Activated CD4-positive, alpha-beta T cell treated with anti-CD3 and anti-CD28 coated beads, Interleukin-2, amount 10 ng/mL, durations not matched to agents 7 days and 5 days (primary cell): ENCODE results near the gene ANKK1. TPM values are rescaled to one million over a fixed set of nuclear protein-coding genes. Genes with fewer than 3 reads are reported as not detected.

Source experiments
- CTCF ChIA-PET: fragments of 350-600 bp; sonication (Branson Sonifier 250); formaldehyde crosslinking; loops from one replicate; lab custom pipeline; 2021; ENCODE audit warnings: antibody characterized with exemption; lab: Charles Lee
- POLR2A ChIA-PET: fragments of 350-600 bp; sonication (Branson Sonifier 250); formaldehyde crosslinking; loops from one replicate; lab custom pipeline; 2021; ENCODE audit warnings: antibody characterized with exemption; lab: Charles Lee
- DNase-seq: peaks from one replicate; pipeline ENCODE4 v3.0.0-alpha.2; 2020
- H3K27ac Mint-ChIP-seq: one replicate; pipeline ENCODE4 v1.8.0; 2021; ENCODE audit warnings: mild to moderate bottlenecking, moderate library complexity, mixed read lengths
- H3K27me3 Mint-ChIP-seq: one replicate; pipeline ENCODE4 v1.8.0; 2021; ENCODE audit warnings: mixed read lengths
- H3K36me3 Mint-ChIP-seq: one replicate; pipeline ENCODE4 v1.8.0; 2021; ENCODE audit warnings: low read depth, mixed read lengths
- H3K4me1 Mint-ChIP-seq: one replicate; pipeline ENCODE4 v1.8.0; 2021; ENCODE audit warnings: mixed read lengths
- H3K4me3 Mint-ChIP-seq: one replicate; pipeline ENCODE4 v1.8.0; 2021; ENCODE audit warnings: mild to moderate bottlenecking, moderate library complexity, mixed read lengths
- H3K9me3 Mint-ChIP-seq: one replicate; pipeline ENCODE4 v1.8.0; 2021; ENCODE audit warnings: mixed read lengths
- total RNA-seq, 2 experiments: library from RNA; stranded (reverse); gene quantifications; one replicate each; pipeline ENCODE4 v1.2.3, GENCODE V29; 2021

ANKK1 gene
- total RNA-seq, 2 experiments from 2014 or later, result 0.15 TPM; not detected in 1

GRCh38 chr11:113385749-113386148 is 1.8 kb upstream of the ANKK1 start:
- no peak for DNase-seq
- CTCF ChIA-PET, result interaction anchor here (0.8 kb wide), 1 partner anchor 203 kb away, joined by 3 read pairs; no protein-coding TSS in a partner anchor
- Mint-ChIP-seq H3K9me3 (no peaks in the 10 kb centered on the region), H3K27me3 (peaks cover 2% of the 10 kb centered on the region), H3K27ac (no peak overlapping the region), H3K4me3 (no peak overlapping the region), H3K36me3 (no peaks in the 10 kb centered on the region), H3K4me1 (no peaks in the 10 kb centered on the region)
- POLR2A ChIA-PET, result no interaction called here

GRCh38 chr11:113386866-113387265 is 713 bp upstream of the ANKK1 start:
- no peak for DNase-seq
- Mint-ChIP-seq H3K4me3 (no peak overlapping the region), H3K27ac (no peak overlapping the region), H3K9me3 (no peaks in the 10 kb centered on the region), H3K4me1 (no peaks in the 10 kb centered on the region), H3K27me3 (peaks cover 2% of the 10 kb centered on the region), H3K36me3 (no peaks in the 10 kb centered on the region)
- ChIA-PET CTCF (no interaction called here), POLR2A (no interaction called here)

- Mint-ChIP-seq H3K9me3 (no peaks in the 10 kb centered on the region), H3K4me3 (no peak overlapping the region), H3K27ac (no peak overlapping the region), H3K36me3 (no peaks in the 10 kb centered on the region), H3K4me1 (no peaks in the 10 kb centered on the region), H3K27me3 (peaks cover 2% of the 10 kb centered on the region)
- CTCF ChIA-PET, result no interaction called here
- POLR2A ChIA-PET, result no interaction called here
- no peak for DNase-seq
These were observed 1.7 kb downstream of the ANKK1 start for GRCh38 chr11:113389272-113389671.

- H3K36me3 Mint-ChIP-seq, result no peaks in the 10 kb centered on the region
- H3K4me1 Mint-ChIP-seq, result no peaks in the 10 kb centered on the region
- POLR2A ChIA-PET, result no interaction called here
- no peaks in the 10 kb centered on the region for H3K27me3 Mint-ChIP-seq
- CTCF ChIA-PET, result interaction anchor here (1.2 kb wide), 1 partner anchor 11 kb away, joined by 3 read pairs; no protein-coding TSS in a partner anchor
- H3K27ac Mint-ChIP-seq, result no peak overlapping the region
- DNase-seq, result no peak
- H3K9me3 Mint-ChIP-seq, result no peaks in the 10 kb centered on the region
- no peak overlapping the region for H3K4me3 Mint-ChIP-seq
These were observed 4.8 kb downstream of the ANKK1 start for GRCh38 chr11:113392236-113392921.

GRCh38 chr11:113393501-113393985 is 6.0 kb downstream of the ANKK1 start:
- Mint-ChIP-seq H3K27ac (no peak overlapping the region), H3K36me3 (no peaks in the 10 kb centered on the region), H3K4me3 (no peak overlapping the region), H3K27me3 (no peaks in the 10 kb centered on the region), H3K4me1 (no peaks in the 10 kb centered on the region), H3K9me3 (no peaks in the 10 kb centered on the region)
- POLR2A ChIA-PET, result no interaction called here
- DNase-seq, result no peak
- CTCF ChIA-PET, result interaction anchor here (1.2 kb wide), 1 partner anchor 12 kb away, joined by 3 read pairs; no protein-coding TSS in a partner anchor

GRCh38 chr11:113394919-113395318 is 7.3 kb downstream of the ANKK1 start:
- Mint-ChIP-seq H3K4me1 (no peaks in the 10 kb centered on the region), H3K9me3 (no peaks in the 10 kb centered on the region), H3K4me3 (no peak overlapping the region), H3K27ac (no peak overlapping the region), H3K36me3 (no peaks in the 10 kb centered on the region), H3K27me3 (no peaks in the 10 kb centered on the region)
- no peak for DNase-seq
- CTCF ChIA-PET, result interaction anchor here (0.9 kb wide), 1 partner anchor 1452 kb away, joined by 3 read pairs; no protein-coding TSS in a partner anchor
- POLR2A ChIA-PET, result no interaction called here

- Mint-ChIP-seq H3K4me1 (no peaks in the 10 kb centered on the region), H3K36me3 (no peaks in the 10 kb centered on the region), H3K4me3 (no peak overlapping the region), H3K9me3 (no peaks in the 10 kb centered on the region), H3K27me3 (no peaks in the 10 kb centered on the region), H3K27ac (no peak overlapping the region)
- ChIA-PET POLR2A (interaction anchor here (0.7 kb wide), 1 partner anchor 160 kb away, joined by 3 read pairs; no protein-coding TSS in a partner anchor), CTCF (interaction anchor here (0.6 to 0.9 kb wide), 2 partner anchors 16 to 1451 kb away, joined by 3 read pairs; no protein-coding TSS in a partner anchor)
- no peak for DNase-seq
These were observed 8.3 kb downstream of the ANKK1 start for GRCh38 chr11:113395782-113396336.

GRCh38 chr11:113396690-113397089 is 9.1 kb downstream of the ANKK1 start:
- Mint-ChIP-seq H3K36me3 (no peaks in the 10 kb centered on the region), H3K4me3 (no peak overlapping the region), H3K4me1 (no peaks in the 10 kb centered on the region), H3K9me3 (no peaks in the 10 kb centered on the region), H3K27ac (no peak overlapping the region), H3K27me3 (no peaks in the 10 kb centered on the region)
- DNase-seq, result no peak
- POLR2A ChIA-PET, result no interaction called here
- CTCF ChIA-PET, result interaction anchor here (0.6 to 1.5 kb wide), 2 partner anchors 21 to 491 kb away, joined by 3 to 4 read pairs; no protein-coding TSS in a partner anchor

GRCh38 chr11:113397212-113397611 is 9.6 kb downstream of the ANKK1 start:
- no peaks in the 10 kb centered on the region for H3K9me3 Mint-ChIP-seq
- POLR2A ChIA-PET, result no interaction called here
- H3K4me3 Mint-ChIP-seq, result no peak overlapping the region
- no peaks in the 10 kb centered on the region for H3K4me1 Mint-ChIP-seq
- no peak for DNase-seq
- no peak overlapping the region for H3K27ac Mint-ChIP-seq
- no peaks in the 10 kb centered on the region for H3K27me3 Mint-ChIP-seq
- CTCF ChIA-PET, result interaction anchor here (1.5 kb wide), 1 partner anchor 22 kb away, joined by 4 read pairs; no protein-coding TSS in a partner anchor
- no peaks in the 10 kb centered on the region for H3K36me3 Mint-ChIP-seq

- no peak overlapping the region for H3K4me3 Mint-ChIP-seq
- H3K27ac Mint-ChIP-seq, result no peak overlapping the region
- H3K4me1 Mint-ChIP-seq, result no peaks in the 10 kb centered on the region
- H3K27me3 Mint-ChIP-seq, result no peaks in the 10 kb centered on the region
- H3K36me3 Mint-ChIP-seq, result no peaks in the 10 kb centered on the region
- H3K9me3 Mint-ChIP-seq, result no peaks in the 10 kb centered on the region
- ChIA-PET CTCF (interaction anchor here (1.5 kb wide), 1 partner anchor 23 kb away, joined by 4 read pairs; no protein-coding TSS in a partner anchor), POLR2A (no interaction called here)
- no peak for DNase-seq
These were observed 10.2 kb downstream of the ANKK1 start for GRCh38 chr11:113397821-113398220.

- ChIA-PET POLR2A (no interaction called here), CTCF (no interaction called here)
- H3K36me3 Mint-ChIP-seq, result no peaks in the 10 kb centered on the region
- no peak for DNase-seq
- H3K27ac Mint-ChIP-seq, result no peak overlapping the region
- H3K4me3 Mint-ChIP-seq, result no peak overlapping the region
- no peaks in the 10 kb centered on the region for H3K27me3 Mint-ChIP-seq
- H3K9me3 Mint-ChIP-seq, result no peaks in the 10 kb centered on the region
- H3K4me1 Mint-ChIP-seq, result no peaks in the 10 kb centered on the region
These were observed 11.3 kb downstream of the ANKK1 start for GRCh38 chr11:113398669-113399430.

GRCh38 chr11:113400631-113401230 is 13.2 kb downstream of the ANKK1 start:
- H3K9me3 Mint-ChIP-seq, result no peaks in the 10 kb centered on the region

More at GRCh38 chr11:113400631-113401230, 13.2 kb downstream of the ANKK1 start:
- H3K36me3 Mint-ChIP-seq, result no peaks in the 10 kb centered on the region
- H3K27ac Mint-ChIP-seq, result no peak overlapping the region
- H3K4me3 Mint-ChIP-seq, result no peak overlapping the region
- no peak for DNase-seq
- H3K4me1 Mint-ChIP-seq, result no peaks in the 10 kb centered on the region
- ChIA-PET POLR2A (no interaction called here), CTCF (no interaction called here)
- H3K27me3 Mint-ChIP-seq, result no peaks in the 10 kb centered on the region
